Caco-2 (cell line): ENCODE results near the gene NRCAM. TPM values are rescaled to one million over a fixed set of nuclear protein-coding genes. Genes with fewer than 3 reads are reported as not detected.

Experiments used
- BruUV-seq: library from RNA; stranded (reverse); fragments of 400-500 nt; replicated peaks from 2 replicates; lab custom pipeline; 2021; lab: Mats Ljungman, UMichigan
- CTCF ChIA-PET: fragments of 300-600 bp; sonication (Branson Sonifier 250); formaldehyde crosslinking; loops from one replicate; lab custom pipeline; 2022; ENCODE audit warnings: antibody characterized with exemption; lab: Charles Lee
- POLR2A ChIA-PET: fragments of 300-600 bp; sonication (Branson Sonifier 250); formaldehyde crosslinking; loops from one replicate; lab custom pipeline; 2022; ENCODE audit warnings: antibody characterized with exemption; lab: Charles Lee
- DNase-seq, 2 experiments: peaks; one replicate each; pipeline versions ENCODE4 v3.0.0 to v3.0.0-alpha.2; 2020 to 2022
- H3K27me3 ChIP-seq: replicated peaks from 2 replicates; pipeline ENCODE4 v1.6.0; 2011; ENCODE audit warnings: low read length; ENCODE audit not compliant: control insufficient read depth, insufficient read depth
- H3K36me3 ChIP-seq: 2 replicates; pipeline ENCODE4 v1.5.1; 2011; ENCODE audit warnings: low read length; ENCODE audit not compliant: control insufficient read depth, insufficient read depth
- H3K4me1 ChIP-seq: fragments of 250-450 bp; sonication (Bioruptor Pico); 2 replicates; pipeline ENCODE4 v1.5.1; 2020; ENCODE audit warnings: mild to moderate bottlenecking
- H3K4me3 ChIP-seq: 2 replicates; pipeline ENCODE4 v1.5.1; 2011; ENCODE audit warnings: low read depth, mild to moderate bottlenecking, control low read depth, low read length
- H3K9me3 ChIP-seq: fragments of 250-450 bp; sonication (Bioruptor Pico); 2 replicates; pipeline ENCODE4 v1.5.1; 2020; ENCODE audit warnings: mild to moderate bottlenecking, moderate library complexity
- H3K27ac Mint-ChIP-seq: one replicate; pipeline ENCODE4 v1.8.0; 2022; ENCODE audit warnings: mixed read lengths; ENCODE audit not compliant: unreplicated experiment
- H3K27me3 Mint-ChIP-seq: one replicate; pipeline ENCODE4 v1.8.0; 2022; ENCODE audit warnings: mixed read lengths; ENCODE audit not compliant: insufficient read depth, unreplicated experiment
- H3K36me3 Mint-ChIP-seq: one replicate; pipeline ENCODE4 v1.8.0; 2022; ENCODE audit warnings: mild to moderate bottlenecking, mixed read lengths; ENCODE audit not compliant: insufficient read depth, unreplicated experiment
- H3K4me1 Mint-ChIP-seq: one replicate; pipeline ENCODE4 v1.8.0; 2022; ENCODE audit warnings: low read depth, mixed read lengths; ENCODE audit not compliant: unreplicated experiment
- H3K4me3 Mint-ChIP-seq: one replicate; pipeline ENCODE4 v1.8.0; 2022; ENCODE audit warnings: mild to moderate bottlenecking, moderate library complexity, mixed read lengths; ENCODE audit not compliant: unreplicated experiment
- H3K9me3 Mint-ChIP-seq: one replicate; pipeline ENCODE4 v1.8.0; 2022; ENCODE audit warnings: mixed read lengths; ENCODE audit not compliant: unreplicated experiment
- CTCF ChIP-seq, 2 experiments: fragments of 200-600 bp in 1 of 2; IDR thresholded peaks; 1 replicate in 1 of 2; 2 replicates in 1 of 2; pipeline versions ENCODE4 v1.5.1 to v1.8.0; 2011 to 2022; ENCODE audit warnings: antibody characterized with exemption in 1 of 2, control low read depth in 1 of 2, inconsistent platforms in 1 of 2, low read depth in 1 of 2, low read length in 1 of 2, mild to moderate bottlenecking in 1 of 2, moderate library complexity in 1 of 2; ENCODE audit not compliant: insufficient read depth in 1 of 2, severe bottlenecking in 1 of 2, unreplicated experiment in 1 of 2
- intact Hi-C: fragments of 100-400 bp; cut with micrococcal nuclease; formaldehyde crosslinking; loops from one replicate; pipeline ENCODE4 v1.10.0; 2022; ENCODE audit not compliant: unreplicated experiment
- total RNA-seq: library from RNA; stranded (reverse); gene quantifications from 2 replicates; pipeline ENCODE4 v1.2.3, GENCODE V29; 2022

NRCAM gene
- total RNA-seq, 1 experiment from 2014 or later, result 96.2 TPM

GRCh38 chr7:108287857-108288256 lies 168.4 kb downstream of the NRCAM start:
- Mint-ChIP-seq H3K4me3 (no peak overlapping the region), H3K27me3 (no peaks in the 10 kb centered on the region), H3K27ac (no peak overlapping the region), H3K9me3 (no peaks in the 10 kb centered on the region), H3K36me3 (peaks cover 7% of the 10 kb centered on the region), H3K4me1 (peaks cover 23% of the 10 kb centered on the region)
- intact Hi-C loops, result no loop called here
- POLR2A ChIA-PET, result no interaction called here
- Histone ChIP-seq H3K4me3 (no peak overlapping the region), H3K9me3 (no peaks in the 10 kb centered on the region), H3K4me1 (peaks cover 40% of the 10 kb centered on the region), H3K36me3 (no peaks in the 10 kb centered on the region), H3K27me3 (no peaks in the 10 kb centered on the region)
- BruUV-seq, result no TSS peak
- no peak for DNase-seq
- no peak for TF ChIP-seq CTCF (IDR thresholded peaks at IDR 0.05; ENCODE audit: insufficient read depth in 1 of 2, low read depth in 1 of 2, low read length in 1 of 2, severe bottlenecking in 1 of 2, unreplicated experiment in 1 of 2)
- CTCF ChIA-PET, result no interaction called here

GRCh38 chr7:108286290-108286904 lies 169.8 kb downstream of the NRCAM start:
- BruUV-seq, result no TSS peak
- no peaks in the 10 kb centered on the region for H3K9me3 Mint-ChIP-seq
- DNase-seq, result no peak
- Histone ChIP-seq H3K27me3 (no peaks in the 10 kb centered on the region), H3K4me1 (peaks cover 26% of the 10 kb centered on the region), H3K9me3 (no peaks in the 10 kb centered on the region), H3K36me3 (no peaks in the 10 kb centered on the region), H3K4me3 (no peak overlapping the region)
- H3K4me3 Mint-ChIP-seq, result no peak overlapping the region
- CTCF ChIA-PET, result interaction anchor here (1.1 kb wide), 1 partner anchor 44 kb away, joined by 3 read pairs; no protein-coding TSS in a partner anchor
- no peak for TF ChIP-seq CTCF (IDR thresholded peaks at IDR 0.05; ENCODE audit: insufficient read depth in 1 of 2, low read depth in 1 of 2, low read length in 1 of 2, severe bottlenecking in 1 of 2, unreplicated experiment in 1 of 2)
- peaks cover 22% of the 10 kb centered on the region for H3K4me1 Mint-ChIP-seq
- intact Hi-C loops, result no loop called here
- POLR2A ChIA-PET, result no interaction called here
- peaks cover 7% of the 10 kb centered on the region for H3K36me3 Mint-ChIP-seq
- H3K27me3 Mint-ChIP-seq, result no peaks in the 10 kb centered on the region
- H3K27ac Mint-ChIP-seq, result no peak overlapping the region

- no peak overlapping the region for H3K4me3 ChIP-seq
- H3K4me1 ChIP-seq, result peaks cover 20% of the 10 kb centered on the region
- no peak overlapping the region for H3K4me3 Mint-ChIP-seq
- no peak overlapping the region for H3K27ac Mint-ChIP-seq
- intact Hi-C loops, result no loop called here
- peaks cover 7% of the 10 kb centered on the region for H3K36me3 Mint-ChIP-seq
- H3K27me3 Mint-ChIP-seq, result no peaks in the 10 kb centered on the region
- CTCF ChIA-PET, result interaction anchor here (1.1 kb wide), 1 partner anchor 45 kb away, joined by 3 read pairs; no protein-coding TSS in a partner anchor
- H3K36me3 ChIP-seq, result no peaks in the 10 kb centered on the region
- no peaks in the 10 kb centered on the region for H3K9me3 Mint-ChIP-seq
- no peak for DNase-seq
- H3K27me3 ChIP-seq, result no peaks in the 10 kb centered on the region
- no peak for TF ChIP-seq CTCF (IDR thresholded peaks at IDR 0.05; ENCODE audit: insufficient read depth in 1 of 2, low read depth in 1 of 2, low read length in 1 of 2, severe bottlenecking in 1 of 2, unreplicated experiment in 1 of 2)
- BruUV-seq, result no TSS peak
- H3K4me1 Mint-ChIP-seq, result peaks cover 19% of the 10 kb centered on the region
- H3K9me3 ChIP-seq, result no peaks in the 10 kb centered on the region
- POLR2A ChIA-PET, result no interaction called here
These were observed 170.5 kb downstream of the NRCAM start for GRCh38 chr7:108285778-108286177.
